WERI-Rb-1 (cell line): ENCODE data around the gene ANKRD66.

Source experiments
- DNase-seq: peaks from one replicate; pipeline ENCODE4 v3.0.0-alpha.2; 2020
- H3K27ac ChIP-seq: fragments of 250-450 bp; sonication (Bioruptor Pico); 2 replicates; pipeline ENCODE4 v1.5.1; 2020; ENCODE audit warnings: mild to moderate bottlenecking, moderate library complexity
- H3K27me3 ChIP-seq: fragments of 250-450 bp; sonication (Bioruptor Pico); 2 replicates; pipeline ENCODE4 v1.5.1; 2021; ENCODE audit warnings: mild to moderate bottlenecking, low read depth, moderate library complexity; ENCODE audit not compliant: insufficient read depth, severe bottlenecking
- H3K36me3 ChIP-seq: fragments of 250-450 bp; sonication (Bioruptor Pico); 2 replicates; pipeline ENCODE4 v1.5.1; 2020; ENCODE audit warnings: mild to moderate bottlenecking, moderate library complexity
- H3K4me3 ChIP-seq: 2 replicates; pipeline ENCODE4 v1.5.1; 2011; ENCODE audit warnings: low read depth, mild to moderate bottlenecking, control low read depth, low read length
- H3K9me3 ChIP-seq: fragments of 250-450 bp; sonication (Bioruptor Pico); 2 replicates; pipeline ENCODE4 v1.5.1; 2021; ENCODE audit warnings: mild to moderate bottlenecking, moderate library complexity; ENCODE audit not compliant: severe bottlenecking
- CTCF ChIP-seq: IDR thresholded peaks from 2 replicates; pipeline ENCODE4 v1.5.1; 2011; ENCODE audit warnings: low read depth, mild to moderate bottlenecking, control low read depth, inconsistent platforms, low read length

ANKRD66 gene

GRCh38 chr6:46788791-46789190, 42.1 kb downstream of the ANKRD66 start:
- Histone ChIP-seq H3K4me3 (no peak overlapping the region), H3K27ac (no peak overlapping the region), H3K27me3 (no peaks in the 10 kb centered on the region), H3K36me3 (no peaks in the 10 kb centered on the region), H3K9me3 (no peaks in the 10 kb centered on the region)
- TF ChIP-seq CTCF, result no peak
- DNase-seq, result no peak

GRCh38 chr6:46789434-46790354, 43.0 kb downstream of the ANKRD66 start:
- no peaks in the 10 kb centered on the region for H3K27me3 ChIP-seq
- H3K9me3 ChIP-seq, result no peaks in the 10 kb centered on the region
- H3K27ac ChIP-seq, result no peak overlapping the region
- no peak for TF ChIP-seq CTCF
- DNase-seq, result no peak
- no peak overlapping the region for H3K4me3 ChIP-seq
- H3K36me3 ChIP-seq, result no peaks in the 10 kb centered on the region

- H3K27me3 ChIP-seq, result no peaks in the 10 kb centered on the region
- no peak for TF ChIP-seq CTCF
- no peaks in the 10 kb centered on the region for H3K9me3 ChIP-seq
- no peak overlapping the region for H3K4me3 ChIP-seq
- no peak overlapping the region for H3K27ac ChIP-seq
- no peaks in the 10 kb centered on the region for H3K36me3 ChIP-seq
- no peak for DNase-seq
These were observed 43.7 kb downstream of the ANKRD66 start for GRCh38 chr6:46790355-46790874.

GRCh38 chr6:46792635-46793034, 45.9 kb downstream of the ANKRD66 start:
- no peak for DNase-seq
- no peak for TF ChIP-seq CTCF

GRCh38 chr6:46793138-46793537, 46.4 kb downstream of the ANKRD66 start, which contains the start of gene MEP1A:
TSS of gene MEP1A (plus strand) at chr6:46793389. CDS start at chr6:46793399, 10 bp downstream.
- DNase-seq, result no peak
- no peak within 1 kb of the TSS for H3K27ac ChIP-seq
- no peaks in the 10 kb centered on the region for H3K36me3 ChIP-seq
- H3K4me3 ChIP-seq, result no peak within 1 kb of the TSS
- TF ChIP-seq CTCF, result no peak
- no peaks in the 10 kb centered on the region for H3K9me3 ChIP-seq
- no peaks in the 10 kb centered on the region for H3K27me3 ChIP-seq

More at GRCh38 chr6:46792635-46793034, 45.9 kb downstream of the ANKRD66 start:
- Histone ChIP-seq H3K9me3 (no peaks in the 10 kb centered on the region), H3K36me3 (no peaks in the 10 kb centered on the region), H3K4me3 (no peak overlapping the region), H3K27ac (no peak overlapping the region), H3K27me3 (no peaks in the 10 kb centered on the region)
